ENCODE measurements around the gene ENTREP3. TPM values are rescaled to one million over a fixed set of nuclear protein-coding genes. Genes with fewer than 3 reads are reported as not detected.
"Not testable (repeated sequence)": the region's sequence is repeated elsewhere in the genome, so short reads cannot be mapped to it uniquely, and the experiment has no call there.

The ENTREP3 gene
- total and polyA plus RNA-seq, 9 donors = 9.3 to 22.4 (median 19.4) TPM

GRCh38 chr1:155294520-155295182, 39.4 kb upstream of the ENTREP3 start:
- 27 to 38% (median 37%) methylated on average over 41 to 46 of the region's 46 CpGs for WGBS, 3 donors
- H3K9me3 ChIP-seq = no peaks in the 10 kb centered on the region
- intact Hi-C loops (cut with DNase I) = no loop called here

GRCh38 chr1:155293086-155293749, 37.9 kb upstream of the ENTREP3 start:
- Histone ChIP-seq H3K27me3 (no peaks in the 10 kb centered on the region), H3K9me3 (no peaks in the 10 kb centered on the region), H3K36me3 (no peaks in the 10 kb centered on the region), H3K27ac (no peak overlapping the region), H3K4me3 (no peak overlapping the region), H3K4me1 (ENCODE audit: insufficient read depth) (peaks cover 3% of the 10 kb centered on the region)
- TF ChIP-seq CTCF (IDR thresholded peaks at IDR 0.05) = no peak
- no peak for TF ChIP-seq EP300 (IDR thresholded peaks at IDR 0.05)
- no peak for TF ChIP-seq POLR2A (IDR thresholded peaks at IDR 0.05)
- intact Hi-C loops (cut with DNase I) = no loop called here
- no peak for DNase-seq
- 80 to 88% (median 87%) methylated on average over 17 of the region's 17 CpGs for WGBS, 3 donors

More at GRCh38 chr1:155294520-155295182, 39.4 kb upstream of the ENTREP3 start:
- no peak for DNase-seq
- no peak overlapping the region for H3K27ac ChIP-seq
- TF ChIP-seq CTCF (IDR thresholded peaks at IDR 0.05) (no peak), POLR2A (IDR thresholded peaks at IDR 0.05) (no peak), EP300 (IDR thresholded peaks at IDR 0.05) (no peak)
- H3K4me1 ChIP-seq (ENCODE audit: insufficient read depth) = peaks cover 3% of the 10 kb centered on the region
- no peaks in the 10 kb centered on the region for H3K27me3 ChIP-seq
- no peak overlapping the region for H3K4me3 ChIP-seq
- H3K36me3 ChIP-seq = no peaks in the 10 kb centered on the region

GRCh38 chr1:155291006-155291405, 35.7 kb upstream of the ENTREP3 start:
- H3K9me3 ChIP-seq; intact Hi-C loops (cut with DNase I); H3K27me3 ChIP-seq; H3K27ac ChIP-seq; H3K36me3 ChIP-seq; H3K4me1 ChIP-seq (ENCODE audit: insufficient read depth); H3K4me3 ChIP-seq; DNase-seq: not testable (repeated sequence)
- WGBS, 3 donors = 72 to 80% (median 74%) methylated on average over 10 of the region's 10 CpGs

GRCh38 chr1:155287987-155288543, 32.8 kb upstream of the ENTREP3 start:
- intact Hi-C loops (cut with DNase I) = no loop called here
- WGBS, 3 donors = 84 to 92% (median 89%) methylated on average over 21 of the region's 21 CpGs
- TF ChIP-seq EP300 (IDR thresholded peaks at IDR 0.05) = no peak
- no peak for TF ChIP-seq CTCF (IDR thresholded peaks at IDR 0.05)
- TF ChIP-seq POLR2A (IDR thresholded peaks at IDR 0.05) = no peak

GRCh38 chr1:155286544-155286943, 31.3 kb upstream of the ENTREP3 start:
- 89 to 95% (median 94%) methylated on average over 2 of the region's 2 CpGs for WGBS, 3 donors
- H3K4me1 ChIP-seq (ENCODE audit: insufficient read depth) = no peaks in the 10 kb centered on the region
- no peak overlapping the region for H3K4me3 ChIP-seq
- intact Hi-C loops (cut with DNase I) = no loop called here
- H3K27me3 ChIP-seq = no peaks in the 10 kb centered on the region
- DNase-seq = no peak
- TF ChIP-seq CTCF (IDR thresholded peaks at IDR 0.05) = no peak
- no peak for TF ChIP-seq EP300 (IDR thresholded peaks at IDR 0.05)
- TF ChIP-seq POLR2A (IDR thresholded peaks at IDR 0.05) = no peak
- H3K27ac ChIP-seq = no peak overlapping the region
- H3K36me3 ChIP-seq = no peaks in the 10 kb centered on the region
- no peaks in the 10 kb centered on the region for H3K9me3 ChIP-seq

More at GRCh38 chr1:155287987-155288543, 32.8 kb upstream of the ENTREP3 start:
- H3K27me3 ChIP-seq = no peaks in the 10 kb centered on the region
- no peaks in the 10 kb centered on the region for H3K9me3 ChIP-seq
- H3K27ac ChIP-seq = no peak overlapping the region
- no peak overlapping the region for H3K4me3 ChIP-seq
- no peak for DNase-seq
- no peaks in the 10 kb centered on the region for H3K4me1 ChIP-seq (ENCODE audit: insufficient read depth)
- no peaks in the 10 kb centered on the region for H3K36me3 ChIP-seq

Data from ovary (tissue), 9 donors.